Smooth muscle cell (in vitro differentiated cells): ENCODE data around the gene SSPN. TPM values are rescaled to one million over a fixed set of nuclear protein-coding genes. Genes with fewer than 3 reads are reported as not detected.

Source experiments
- DNase-seq: peaks from one replicate; lab custom pipeline; 2025; ENCODE audit not compliant: unreplicated experiment; lab: John Stamatoyannopoulos, UW
- H2AFZ ChIP-seq: fragments of 200-600 bp; sonication (generic); 2 replicates; pipeline ENCODE4 v1.6.0; 2016; ENCODE audit warnings: antibody characterized with exemption, low read depth, mild to moderate bottlenecking
- H3F3A ChIP-seq: fragments of 200-600 bp; sonication (generic); 2 replicates; pipeline ENCODE4 v1.6.0; 2017; ENCODE audit warnings: antibody characterized with exemption, low read depth
- H3K27ac ChIP-seq: fragments of 200-600 bp; sonication (generic); 2 replicates; pipeline ENCODE4 v1.5.1; 2016; ENCODE audit warnings: low read depth, mild to moderate bottlenecking
- H3K27me3 ChIP-seq: fragments of 200-600 bp; sonication (generic); 2 replicates; pipeline ENCODE4 v1.6.1; 2016; ENCODE audit warnings: low read depth, mild to moderate bottlenecking
- H3K36me3 ChIP-seq: fragments of 200-600 bp; sonication (generic); 2 replicates; pipeline ENCODE4 v1.5.1; 2016; ENCODE audit warnings: low read depth
- H3K4me1 ChIP-seq: fragments of 200-600 bp; sonication (generic); 2 replicates; pipeline ENCODE4 v1.5.1; 2016; ENCODE audit warnings: low read depth
- H3K4me2 ChIP-seq: fragments of 200-600 bp; sonication (generic); 2 replicates; pipeline ENCODE4 v1.6.0; 2016; ENCODE audit warnings: mild to moderate bottlenecking
- H3K4me3 ChIP-seq: fragments of 200-600 bp; sonication (generic); 2 replicates; pipeline ENCODE4 v1.5.1; 2016; ENCODE audit warnings: mild to moderate bottlenecking
- H3K79me2 ChIP-seq: fragments of 200-600 bp; sonication (generic); 2 replicates; pipeline ENCODE4 v1.6.0; 2016; ENCODE audit warnings: low read depth, mild to moderate bottlenecking
- H3K9ac ChIP-seq: fragments of 200-600 bp; sonication (generic); 2 replicates; pipeline ENCODE4 v1.6.0; 2016; ENCODE audit warnings: low read depth
- H3K9me3 ChIP-seq: fragments of 200-600 bp; sonication (generic); replicated peaks from 2 replicates; pipeline ENCODE4 v1.5.1; 2016; ENCODE audit warnings: low read depth
- H4K20me1 ChIP-seq: fragments of 200-600 bp; sonication (generic); 2 replicates; pipeline ENCODE4 v1.6.0; 2016; ENCODE audit warnings: low read depth
- CTCF ChIP-seq: fragments of 200-600 bp; sonication (generic); IDR thresholded peaks from 2 replicates; pipeline ENCODE4 v1.5.1; 2017; ENCODE audit warnings: borderline replicate concordance, mild to moderate bottlenecking, antibody characterized with exemption; ENCODE audit not compliant: insufficient read depth, poor library complexity, severe bottlenecking
- WGBS: methylation state at CpG from one replicate; pipeline ENCODE4 v1.1.7; 2016; ENCODE audit warnings: low lambda C conversion rate; 5-methylcytosine and 5-hydroxymethylcytosine counted together
- polyA plus RNA-seq: library from polyadenylated mRNA; unstranded; fragments of >200 nt; fragmentation: Nextera tagmentation; extraction: Ambion mirVana; gene quantifications from 2 replicates; pipeline ENCODE4 v1.2.1, GENCODE V29; 2016
- total RNA-seq: library from RNA; depleted of rRNA; stranded (reverse); fragments of >200 nt; gene quantifications from 2 replicates; pipeline ENCODE4 v1.2.3, GENCODE V29; 2014

Gene SSPN
- total and polyA plus RNA-seq, 2 experiments from 2014 or later, result 22.6 to 24.4 TPM

GRCh38 chr12:26298785-26299621 lies 103.6 kb downstream of the SSPN start:
- Histone ChIP-seq H3K4me3 (peak overlapping the region; percentile 36), H3K9ac (peak overlapping the region; percentile 73)

GRCh38 chr12:26299751-26300150 lies 104.4 kb downstream of the SSPN start:
- Histone ChIP-seq H2AFZ (peak overlapping the region; percentile 80), H3K27ac (peak overlapping the region; percentile 93), H3K4me2 (peak overlapping the region; percentile 85), H3F3A (peaks cover 8% of the 10 kb centered on the region), H3K4me1 (no peaks in the 10 kb centered on the region), H3K36me3 (no peaks in the 10 kb centered on the region), H3K4me3 (no peak overlapping the region), H4K20me1 (no peaks in the 10 kb centered on the region), H3K9me3 (no peaks in the 10 kb centered on the region), H3K27me3 (no peaks in the 10 kb centered on the region), H3K9ac (no peak overlapping the region), H3K79me2 (no peaks in the 10 kb centered on the region)
- no peak for DNase-seq
- TF ChIP-seq CTCF, result no peak
- 63% methylated on average over 1 of the region's 1 CpG for WGBS

More at GRCh38 chr12:26298785-26299621, 103.6 kb downstream of the SSPN start:
- Histone ChIP-seq H3K27ac (peak overlapping the region; percentile 93), H3F3A (peaks cover 8% of the 10 kb centered on the region), H3K9me3 (no peaks in the 10 kb centered on the region), H4K20me1 (no peaks in the 10 kb centered on the region), H3K4me1 (no peaks in the 10 kb centered on the region), H3K36me3 (no peaks in the 10 kb centered on the region), H3K27me3 (no peaks in the 10 kb centered on the region), H3K79me2 (no peaks in the 10 kb centered on the region), H2AFZ (peak overlapping the region; percentile 80), H3K4me2 (peak overlapping the region; percentile 85)
- peak; percentile 28 for TF ChIP-seq CTCF
- WGBS, result 15% methylated on average over 6 of the region's 6 CpGs
- no peak for DNase-seq

Other genes starting within 250 kb of the SSPN start
- 29.8 and 34.2 TPM in 2 replicates for gene RASSF8, start 236.9 kb upstream of the SSPN start, total RNA-seq
- 9.8 and 15.5 TPM in 2 replicates for gene RASSF8, start 236.9 kb upstream of the SSPN start, polyA plus RNA-seq
- 4.4 and 6.0 TPM in 2 replicates for gene BHLHE41, start 70.5 kb upstream of the SSPN start, total RNA-seq
- 10.3 and 10.6 TPM in 2 replicates for gene BHLHE41, start 70.5 kb upstream of the SSPN start, polyA plus RNA-seq